Measurements from ENCODE around the gene CLDN6. TPM values are rescaled to one million over a fixed set of nuclear protein-coding genes. Genes with fewer than 3 reads are reported as not detected.
A peak's percentile ranks its signal among the peaks of the same experiment; 100 is the strongest.

Gene CLDN6
- total and polyA plus RNA-seq, 2 of the 13 experiments (the other 11 are each of a cell fraction or from before 2014, with no cell fraction given): 5.9 to 7.6 TPM

- TF ChIP-seq ZNF251 (CRISPR knock-in tag; IDR thresholded peaks at IDR 0.05) (no peak), MXD3 (CRISPR knock-in tag; IDR thresholded peaks at IDR 0.05) (0 out of 2 replicates have a peak, but pooled peaks have one; percentile 43), ZNF567 (CRISPR knock-in tag; IDR thresholded peaks at IDR 0.05; ENCODE audit: borderline replicate concordance) (no peak), PATZ1 (CRISPR knock-in tag; IDR thresholded peaks at IDR 0.05) (peak; percentile 50; the same call in 1 of the 2 replicates), NR3C1 (CRISPR knock-in tag; IDR thresholded peaks at IDR 0.05) (no peak), ZNF552 (CRISPR knock-in tag; IDR thresholded peaks at IDR 0.05; ENCODE audit: borderline replicate concordance) (no peak), ZNF263 (CRISPR knock-in tag; IDR thresholded peaks at IDR 0.05) (peak; percentile 24; the same call in 1 of the 2 replicates), KLF16 (CRISPR knock-in tag; IDR thresholded peaks at IDR 0.05) (peak in 1 of 2 experiments; percentile 76; a peak in 2 of 4 replicates), ZNF276 (CRISPR knock-in tag; IDR thresholded peaks at IDR 0.05; ENCODE audit: low read depth) (no peak), KLF13 (CRISPR knock-in tag; IDR thresholded peaks at IDR 0.05) (no peak), ZKSCAN1 (IDR thresholded peaks at IDR 0.05; ENCODE audit: low read length) (no peak), ZNF333 (CRISPR knock-in tag; IDR thresholded peaks at IDR 0.05; ENCODE audit: borderline replicate concordance) (no peak), RCOR2 (CRISPR knock-in tag; IDR thresholded peaks at IDR 0.05) (peak; percentile 41; the same call in 1 of the 2 replicates), CHD2 (IDR thresholded peaks at IDR 0.05; ENCODE audit: low read depth, low read length) (no peak), ARID5B (CRISPR knock-in tag; IDR thresholded peaks at IDR 0.05) (peak; percentile 28; the same call in 1 of the 2 replicates), POGZ (CRISPR knock-in tag; IDR thresholded peaks at IDR 0.05) (no peak), ZNF607 (CRISPR knock-in tag; IDR thresholded peaks at IDR 0.05; ENCODE audit: borderline replicate concordance) (no peak), KMT2B (CRISPR knock-in tag; IDR thresholded peaks at IDR 0.05) (peak; percentile 53; the same call in 1 of the 2 replicates), ZGPAT (CRISPR knock-in tag; IDR thresholded peaks at IDR 0.05) (peak; percentile 69), ZNF496 (CRISPR knock-in tag; IDR thresholded peaks at IDR 0.05; ENCODE audit: insufficient replicate concordance) (no peak)
Measured at GRCh38 chr16:3003582-3004270, 14.3 kb downstream of the CLDN6 start (continued).
